KBM-7 (cell line): ENCODE results near the gene ATP5ME.

ENCODE experiments used
- DNase-seq: peaks from one replicate; pipeline ENCODE4 v3.0.0-alpha.2; 2015
- in situ Hi-C: fragments of 300-500 bp; cut with MboI; formaldehyde crosslinking; loops from 2 replicates; pipeline ENCODE4 v1.14.3; 2020; ENCODE audit warnings: low sequenced_read_pairs, low pct_unique_long_range_greater_than_20kb, mixed read lengths

ATP5ME gene

GRCh38 chr4:660401-660800 is 13.7 kb downstream of the ATP5ME start:
- no peak for DNase-seq
- in situ Hi-C loops = no loop called here

GRCh38 chr4:659851-660250 is 14.2 kb downstream of the ATP5ME start:
- no peak for DNase-seq
- in situ Hi-C loops = no loop called here

DNA sequence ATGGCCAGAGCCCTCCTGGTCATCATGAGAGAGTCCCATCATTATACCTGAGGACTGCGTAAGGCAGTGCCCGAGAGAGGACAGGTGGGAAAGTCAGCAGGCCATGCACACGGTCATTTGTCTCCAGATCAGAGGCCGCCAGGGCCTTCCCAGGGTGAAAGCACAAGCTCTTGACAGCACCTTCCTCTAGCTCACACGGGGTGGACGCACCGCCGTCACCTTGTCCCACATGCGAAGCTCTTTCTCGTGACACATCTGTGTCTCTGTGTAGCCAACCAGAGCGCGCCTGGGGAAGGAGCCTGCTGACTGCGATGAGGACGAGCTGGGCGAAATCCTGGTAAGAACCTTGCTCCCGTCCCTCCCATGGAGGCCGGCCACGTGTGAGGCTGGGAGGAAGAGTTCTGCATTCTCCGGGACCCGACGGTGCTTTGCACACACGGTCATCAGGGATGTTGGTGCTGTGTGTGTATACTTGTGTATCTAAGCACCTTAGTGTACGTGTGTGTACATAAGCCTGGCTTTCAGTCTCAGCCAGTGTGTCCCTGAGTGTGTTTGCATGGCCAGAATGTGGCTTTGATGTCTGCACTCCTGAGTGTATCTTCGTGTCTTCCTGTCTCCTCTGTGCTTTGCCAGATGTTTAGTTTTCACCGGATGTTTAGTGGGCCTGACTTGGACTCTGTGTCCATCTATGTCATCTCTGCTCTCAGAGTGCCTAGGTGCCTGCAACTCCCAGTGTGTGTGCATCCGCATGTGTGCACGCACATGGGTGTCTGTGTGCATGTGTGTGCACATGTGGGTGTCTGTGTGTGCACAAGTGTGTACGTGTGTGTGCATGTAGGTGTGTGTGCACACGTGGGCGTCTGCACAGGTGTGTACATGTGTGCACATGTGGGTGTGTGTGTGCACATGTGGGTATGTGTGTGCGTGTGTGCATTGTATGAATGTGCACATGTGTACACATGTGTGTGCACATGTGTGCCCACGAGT is 15.1 kb downstream of the ATP5ME start:
- no peak for DNase-seq
- in situ Hi-C loops = no loop called here

DNA sequence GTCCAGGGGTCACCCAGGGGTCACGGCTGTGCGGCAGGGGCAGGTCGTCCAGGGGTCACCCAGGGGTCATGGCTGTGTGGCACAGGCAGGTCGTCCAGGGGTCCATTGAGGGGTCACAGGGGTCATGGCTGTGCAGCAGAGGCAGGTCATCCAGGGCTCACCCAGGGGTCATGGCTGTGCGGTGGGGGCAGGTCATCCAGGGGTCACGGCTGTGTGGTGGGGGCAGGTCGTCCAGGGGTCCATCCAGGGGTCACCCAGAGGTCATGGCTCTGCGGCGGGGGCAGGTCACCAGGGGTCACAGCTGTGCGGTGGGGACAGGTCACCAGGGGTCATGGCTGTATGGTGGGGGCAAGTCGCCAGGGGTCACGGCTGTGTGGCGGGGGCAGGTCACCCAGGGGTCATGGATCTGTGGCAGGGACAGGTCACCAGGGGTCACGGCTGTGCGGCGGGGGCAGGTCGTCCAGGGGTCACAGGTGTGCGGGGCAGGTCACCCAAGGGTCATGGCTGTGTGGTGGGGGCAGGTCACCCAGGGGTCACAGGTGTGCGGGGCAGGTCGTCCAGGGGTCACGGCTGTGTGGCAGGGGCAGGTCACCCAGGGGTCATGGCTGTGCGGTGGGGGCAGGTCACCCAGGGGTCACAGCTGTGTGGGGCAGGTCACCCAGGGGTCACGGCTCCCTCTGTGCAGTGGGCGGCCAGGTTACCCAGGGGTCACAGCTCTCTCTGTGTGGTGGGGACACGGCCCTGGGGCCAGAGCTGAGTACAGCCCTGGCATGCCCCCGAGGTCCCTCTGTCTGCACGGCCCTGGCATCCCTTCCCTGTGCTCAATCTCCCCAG is 16.0 kb downstream of the ATP5ME start:
- DNase-seq = no peak
- in situ Hi-C loops = no loop called here

DNA sequence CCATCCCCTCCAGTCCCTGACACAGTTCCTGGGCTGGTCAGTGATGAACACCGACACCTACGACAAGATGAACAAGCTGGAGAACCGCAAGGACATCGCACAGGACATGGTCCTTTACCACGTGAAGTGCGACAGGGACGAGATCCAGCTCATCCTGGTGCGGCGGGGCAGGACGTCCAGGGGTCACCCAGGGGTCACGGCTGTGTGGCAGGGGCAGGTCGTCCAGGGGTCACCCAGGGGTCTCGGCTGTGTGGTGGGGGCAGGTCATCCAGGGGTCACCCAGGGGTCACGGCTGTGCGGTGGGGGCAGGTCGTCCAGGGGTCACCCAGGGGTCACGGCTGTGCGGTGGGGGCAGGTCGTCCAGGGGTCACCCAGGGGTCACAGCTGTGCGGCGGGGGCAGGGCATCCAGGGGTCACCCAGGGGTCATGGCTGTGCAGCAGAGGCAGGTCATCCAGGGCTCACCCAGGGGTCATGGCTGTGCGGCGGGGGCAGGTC is 16.7 kb downstream of the ATP5ME start:
- in situ Hi-C loops = no loop called here
- no peak for DNase-seq

DNA sequence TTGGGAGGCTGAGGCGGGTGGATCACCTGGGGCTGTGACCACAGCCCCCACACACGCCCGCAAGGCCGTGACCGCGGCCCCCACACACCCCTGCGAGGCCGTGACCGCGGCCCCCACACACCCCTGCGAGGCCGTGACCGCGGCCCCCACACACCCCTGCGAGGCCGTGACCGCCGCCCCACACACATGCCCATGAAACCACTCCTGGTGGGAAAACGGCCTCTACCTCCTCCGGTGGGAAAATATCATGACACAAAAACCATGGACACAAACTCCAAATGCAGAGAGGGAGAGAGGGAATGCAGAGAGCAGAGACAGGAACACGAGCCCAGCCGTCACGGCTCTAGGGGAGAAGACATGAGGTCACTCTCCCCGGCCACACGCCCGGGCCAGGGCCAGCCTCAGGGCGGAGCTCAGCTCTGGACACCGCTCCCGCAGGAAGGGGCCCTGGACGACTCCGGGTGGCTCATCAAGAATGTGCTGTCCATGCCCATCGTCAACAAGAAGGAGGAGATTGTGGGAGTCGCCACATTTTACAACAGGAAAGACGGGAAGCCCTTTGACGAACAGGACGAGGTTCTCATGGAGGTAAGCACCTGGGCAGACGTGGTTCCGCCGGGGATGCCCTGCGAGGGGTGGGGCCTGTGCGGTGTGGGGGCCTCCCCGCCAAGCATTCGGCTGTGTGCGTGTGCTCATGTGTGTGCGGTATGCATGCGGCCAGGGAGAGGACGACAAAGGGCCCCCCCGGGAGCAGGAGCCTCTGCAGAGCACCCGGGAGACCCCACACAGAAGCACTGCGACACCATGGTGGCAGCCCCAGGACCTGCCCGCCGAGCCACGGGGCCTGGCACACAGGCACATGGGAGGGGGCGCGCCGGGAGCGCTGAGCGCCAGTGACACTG is 17.4 kb downstream of the ATP5ME start:
- DNase-seq = no peak
- in situ Hi-C loops = no loop called here

- DNase-seq = no peak
- in situ Hi-C loops = no loop called here
These were observed 18.5 kb downstream of the ATP5ME start for GRCh38 chr4:655464-656151.

- no peak for DNase-seq
- in situ Hi-C loops = no loop called here
These were observed 19.1 kb downstream of the ATP5ME start for GRCh38 chr4:654871-655463.

- in situ Hi-C loops = no loop called here
- no peak for DNase-seq
These were observed 19.6 kb downstream of the ATP5ME start for GRCh38 chr4:654503-654845.

- in situ Hi-C loops = no loop called here
- no peak for DNase-seq
These were observed 20.1 kb downstream of the ATP5ME start for GRCh38 chr4:653831-654502.

GRCh38 chr4:653080-653821 is 20.8 kb downstream of the ATP5ME start:
- no peak for DNase-seq
- in situ Hi-C loops = no loop called here

- in situ Hi-C loops = no loop called here
- no peak for DNase-seq
These were observed 22.0 kb downstream of the ATP5ME start for GRCh38 chr4:651884-652642.

GRCh38 chr4:650951-651883 is 22.9 kb downstream of the ATP5ME start:
- in situ Hi-C loops = no loop called here
- no peak for DNase-seq

GRCh38 chr4:650461-650860 is 23.6 kb downstream of the ATP5ME start:
- in situ Hi-C loops = no loop called here
- no peak for DNase-seq

DNA sequence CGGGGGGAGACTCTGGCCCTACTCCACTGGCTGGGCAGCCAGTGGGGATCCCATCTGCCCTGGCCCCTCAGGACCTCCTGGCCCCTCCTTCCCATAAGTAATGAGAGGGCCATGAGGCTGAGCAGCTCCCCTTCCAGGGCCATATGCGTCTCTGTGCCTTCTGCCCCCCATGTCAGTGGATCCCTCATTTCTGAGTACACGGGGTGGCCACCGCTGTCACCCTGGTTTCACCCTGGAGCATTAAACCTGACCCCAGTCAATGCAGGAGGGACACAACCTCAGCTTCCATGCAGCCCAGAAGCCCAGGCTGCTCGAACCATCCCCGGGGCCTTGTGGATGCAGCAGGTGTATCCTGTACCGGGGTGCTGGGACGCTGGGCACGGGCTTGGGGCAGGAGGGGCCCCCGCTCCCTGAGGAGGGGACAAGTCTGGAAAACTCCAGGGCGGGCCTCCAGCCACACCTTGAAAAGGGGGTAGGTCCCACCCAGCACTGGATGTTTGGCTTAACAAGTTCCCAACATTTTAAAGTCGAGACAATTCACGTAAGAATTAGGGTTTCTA is 24.2 kb downstream of the ATP5ME start:
- in situ Hi-C loops = no loop called here
- DNase-seq = no peak
